HEK293 (cell line): ENCODE results near the gene WNT1.
A peak's percentile ranks its signal among the peaks of the same experiment; 100 is the strongest.

ENCODE experiments used
- CTCF ChIA-PET: fragments of 350-600 bp; formaldehyde crosslinking; extraction: SDS; loops from one replicate; lab custom pipeline; 2021; ENCODE audit warnings: antibody characterized with exemption; lab: Yijun Ruan, JAX
- POLR2A ChIA-PET: fragments of 300-600 bp; formaldehyde crosslinking; extraction: SDS; loops from one replicate; lab custom pipeline; 2020; ENCODE audit warnings: antibody characterized with exemption, inconsistent platforms; lab: Yijun Ruan, JAX
- H3K27ac ChIP-seq: fragments of 200-500 bp; sonication (Bioruptor generic); 2 replicates; pipeline ENCODE4 v1.5.1; 2014; ENCODE audit warnings: low read depth, low read length, control low read depth, inconsistent platforms; ENCODE audit errors: extremely low read depth
- H3K36me3 ChIP-seq, 2 experiments: fragments of 200-500 bp in 1 of 2; sonication (Bioruptor generic) in 1 of 2; 1 replicate in 1 of 2; 2 replicates in 1 of 2; pipeline ENCODE4 v1.5.1; 2014 to 2017; ENCODE audit warnings: inconsistent platforms in 2 of 2, low read length in 2 of 2; ENCODE audit not compliant: control insufficient read depth in 2 of 2, insufficient read depth in 1 of 2
- H3K4me1 ChIP-seq: fragments of 200-500 bp; sonication (Bioruptor generic); 2 replicates; pipeline ENCODE4 v1.5.1; 2014; ENCODE audit warnings: mild to moderate bottlenecking, low read length, inconsistent platforms; ENCODE audit not compliant: control insufficient read depth, insufficient read depth
- H3K4me3 ChIP-seq: 2 replicates; pipeline ENCODE4 v1.5.1; 2011; ENCODE audit warnings: low read depth, mild to moderate bottlenecking, control low read depth, low read length, moderate library complexity
- H3K9me3 ChIP-seq: fragments of 200-500 bp; sonication (Bioruptor generic); 2 replicates; pipeline ENCODE4 v1.5.1; 2014; ENCODE audit warnings: low read depth, low read length, inconsistent platforms; ENCODE audit not compliant: control insufficient read depth, insufficient read depth
- GLIS1 ChIP-seq: fragments of 450-650 bp; formaldehyde crosslinking; IDR thresholded peaks from 2 replicates; pipeline ENCODE4 v1.5.1; 2016; ENCODE audit warnings: missing biosample characterization, missing genetic modification characterization
- GLIS2 ChIP-seq: fragments of 450-650 bp; formaldehyde crosslinking; IDR thresholded peaks from 2 replicates; pipeline ENCODE4 v1.5.1; 2016; ENCODE audit warnings: missing biosample characterization, missing genetic modification characterization
- HOXD13 ChIP-seq: sonication (generic); formaldehyde crosslinking; IDR thresholded peaks from 2 replicates; pipeline ENCODE4 v1.8.0; 2022; ENCODE audit warnings: missing genetic modification reagents, borderline replicate concordance
- IKZF3 ChIP-seq: fragments of 450-650 bp; IDR thresholded peaks from 2 replicates; pipeline ENCODE4 v1.5.0; 2018; ENCODE audit warnings: missing biosample characterization, mild to moderate bottlenecking, missing genetic modification characterization, moderate library complexity
- KLF1 ChIP-seq: fragments of 450-650 bp; formaldehyde crosslinking; IDR thresholded peaks from 2 replicates; pipeline ENCODE4 v1.5.1; 2016; ENCODE audit warnings: missing biosample characterization, missing genetic modification characterization
- PRDM1 ChIP-seq: fragments of 450-650 bp; formaldehyde crosslinking; IDR thresholded peaks from 2 replicates; pipeline ENCODE4; 2016; ENCODE audit warnings: missing biosample characterization, missing genetic modification characterization
- ZBTB17 ChIP-seq: fragments of 450-650 bp; formaldehyde crosslinking; IDR thresholded peaks from 2 replicates; pipeline ENCODE4 v1.5.1; 2016; ENCODE audit warnings: missing biosample characterization, missing genetic modification characterization
- ZNF175 ChIP-seq: fragments of 450-650 bp; formaldehyde crosslinking; IDR thresholded peaks from 2 replicates; pipeline ENCODE4 v1.5.1; 2016; ENCODE audit warnings: missing biosample characterization, missing genetic modification characterization
- ZNF302 ChIP-seq: fragments of 450-650 bp; formaldehyde crosslinking; IDR thresholded peaks from 2 replicates; pipeline ENCODE4 v1.5.1; 2016; ENCODE audit warnings: missing biosample characterization, missing genetic modification characterization, low read depth
- ZNF37A ChIP-seq: fragments of 450-650 bp; IDR thresholded peaks from 2 replicates; pipeline ENCODE4 v1.5.1; 2018; ENCODE audit warnings: missing biosample characterization, missing genetic modification characterization
- ZNF600 ChIP-seq: fragments of 450-650 bp; formaldehyde crosslinking; IDR thresholded peaks from 2 replicates; pipeline ENCODE4 v1.5.1; 2016; ENCODE audit warnings: missing biosample characterization, missing genetic modification characterization
- ZNF624 ChIP-seq: fragments of 450-650 bp; formaldehyde crosslinking; IDR thresholded peaks from 2 replicates; pipeline ENCODE4 v1.5.1; 2017; ENCODE audit warnings: missing biosample characterization, missing genetic modification characterization
- ZNF654 ChIP-seq: fragments of 450-650 bp; formaldehyde crosslinking; IDR thresholded peaks from 2 replicates; pipeline ENCODE4 v1.5.1; 2016; ENCODE audit warnings: low read depth, missing biosample characterization, missing genetic modification characterization
- TF ChIP-seq, protein P1 (sequence below): IDR thresholded peaks from 2 replicates; pipeline ENCODE4 v1.6.1; 2011; ENCODE audit warnings: mild to moderate bottlenecking, low read depth, low read length, borderline replicate concordance
- TF ChIP-seq, protein P2 (sequence below): fragments of 450-650 bp; formaldehyde crosslinking; IDR thresholded peaks from 2 replicates; pipeline ENCODE4 v1.5.1; 2016; ENCODE audit warnings: missing biosample characterization, missing genetic modification characterization, borderline replicate concordance
- TF ChIP-seq, protein P3 (sequence below): fragments of 450-650 bp; formaldehyde crosslinking; IDR thresholded peaks from 2 replicates; pipeline ENCODE4 v1.5.1; 2016; ENCODE audit warnings: missing biosample characterization, missing genetic modification characterization
- TF ChIP-seq, protein P4 (sequence below): fragments of 450-650 bp; formaldehyde crosslinking; optimal IDR thresholded peaks from 2 replicates; pipeline ENCODE3; 2016; ENCODE audit warnings: missing biosample characterization, mild to moderate bottlenecking, missing genetic modification characterization
- TF ChIP-seq, protein P5 (sequence below): fragments of 450-650 bp; formaldehyde crosslinking; IDR thresholded peaks from 2 replicates; pipeline ENCODE4 v1.5.1; 2016; ENCODE audit warnings: missing biosample characterization, missing genetic modification characterization

Gene WNT1

DNA sequence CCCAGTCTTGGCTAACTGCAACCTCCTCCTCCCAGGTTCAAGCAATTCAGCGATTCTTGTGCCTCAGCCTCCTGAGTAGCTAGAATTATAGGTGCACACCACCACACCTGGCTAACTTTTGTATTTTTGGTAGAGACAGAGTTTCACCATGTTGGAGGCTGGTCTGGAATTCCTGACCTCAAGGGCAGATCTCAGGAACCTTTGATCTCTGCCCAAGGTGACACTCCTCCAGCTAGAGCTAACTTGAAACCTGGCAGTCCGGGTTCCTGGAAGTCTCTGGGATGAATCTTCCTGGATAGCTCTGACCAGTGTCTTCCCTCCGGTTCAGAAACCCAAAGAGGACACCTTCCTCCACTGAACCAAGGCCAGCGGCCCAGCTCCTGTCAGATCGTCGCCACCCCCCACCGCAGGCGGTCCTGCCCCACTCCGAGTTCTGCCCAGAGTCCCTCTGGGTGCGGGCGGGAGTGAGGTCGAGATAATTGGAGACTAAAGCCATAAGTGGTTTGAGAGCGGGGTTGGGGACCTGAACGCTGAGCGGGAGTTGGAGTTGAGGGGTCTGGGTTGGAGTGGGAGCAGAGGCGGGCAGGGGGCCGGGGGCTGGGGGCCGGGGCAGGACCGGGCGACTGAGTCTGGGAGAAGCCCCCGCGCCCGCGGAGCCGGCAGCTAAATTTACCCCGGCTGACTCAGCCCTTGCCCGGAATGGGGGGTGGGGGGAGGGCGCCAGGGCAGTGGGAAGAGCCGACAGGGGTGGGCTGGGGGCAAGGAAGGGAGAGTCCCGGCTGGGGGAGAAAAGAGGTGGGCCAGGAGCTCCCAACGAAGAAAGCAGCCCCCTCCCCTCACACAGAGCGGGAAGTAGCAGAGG is 16.3 kb downstream of the WNT1 start:
- H3K4me1 ChIP-seq = no peaks in the 10 kb centered on the region; the same call in 1 of the 2 replicates
- no peak overlapping the region for H3K4me3 ChIP-seq
- POLR2A ChIA-PET = interaction anchor here (0.6 kb wide), 1 partner anchor 129 kb away, joined by 5 read pairs; no protein-coding TSS in a partner anchor
- TF ChIP-seq, protein P1, sequence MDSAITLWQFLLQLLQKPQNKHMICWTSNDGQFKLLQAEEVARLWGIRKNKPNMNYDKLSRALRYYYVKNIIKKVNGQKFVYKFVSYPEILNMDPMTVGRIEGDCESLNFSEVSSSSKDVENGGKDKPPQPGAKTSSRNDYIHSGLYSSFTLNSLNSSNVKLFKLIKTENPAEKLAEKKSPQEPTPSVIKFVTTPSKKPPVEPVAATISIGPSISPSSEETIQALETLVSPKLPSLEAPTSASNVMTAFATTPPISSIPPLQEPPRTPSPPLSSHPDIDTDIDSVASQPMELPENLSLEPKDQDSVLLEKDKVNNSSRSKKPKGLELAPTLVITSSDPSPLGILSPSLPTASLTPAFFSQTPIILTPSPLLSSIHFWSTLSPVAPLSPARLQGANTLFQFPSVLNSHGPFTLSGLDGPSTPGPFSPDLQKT = no peak
- TF ChIP-seq PRDM1 (tag by site-specific recombination) (no peak), ZNF302 (no peak), ZNF624 (tag by site-specific recombination) (no peak)
- TF ChIP-seq, protein P2, sequence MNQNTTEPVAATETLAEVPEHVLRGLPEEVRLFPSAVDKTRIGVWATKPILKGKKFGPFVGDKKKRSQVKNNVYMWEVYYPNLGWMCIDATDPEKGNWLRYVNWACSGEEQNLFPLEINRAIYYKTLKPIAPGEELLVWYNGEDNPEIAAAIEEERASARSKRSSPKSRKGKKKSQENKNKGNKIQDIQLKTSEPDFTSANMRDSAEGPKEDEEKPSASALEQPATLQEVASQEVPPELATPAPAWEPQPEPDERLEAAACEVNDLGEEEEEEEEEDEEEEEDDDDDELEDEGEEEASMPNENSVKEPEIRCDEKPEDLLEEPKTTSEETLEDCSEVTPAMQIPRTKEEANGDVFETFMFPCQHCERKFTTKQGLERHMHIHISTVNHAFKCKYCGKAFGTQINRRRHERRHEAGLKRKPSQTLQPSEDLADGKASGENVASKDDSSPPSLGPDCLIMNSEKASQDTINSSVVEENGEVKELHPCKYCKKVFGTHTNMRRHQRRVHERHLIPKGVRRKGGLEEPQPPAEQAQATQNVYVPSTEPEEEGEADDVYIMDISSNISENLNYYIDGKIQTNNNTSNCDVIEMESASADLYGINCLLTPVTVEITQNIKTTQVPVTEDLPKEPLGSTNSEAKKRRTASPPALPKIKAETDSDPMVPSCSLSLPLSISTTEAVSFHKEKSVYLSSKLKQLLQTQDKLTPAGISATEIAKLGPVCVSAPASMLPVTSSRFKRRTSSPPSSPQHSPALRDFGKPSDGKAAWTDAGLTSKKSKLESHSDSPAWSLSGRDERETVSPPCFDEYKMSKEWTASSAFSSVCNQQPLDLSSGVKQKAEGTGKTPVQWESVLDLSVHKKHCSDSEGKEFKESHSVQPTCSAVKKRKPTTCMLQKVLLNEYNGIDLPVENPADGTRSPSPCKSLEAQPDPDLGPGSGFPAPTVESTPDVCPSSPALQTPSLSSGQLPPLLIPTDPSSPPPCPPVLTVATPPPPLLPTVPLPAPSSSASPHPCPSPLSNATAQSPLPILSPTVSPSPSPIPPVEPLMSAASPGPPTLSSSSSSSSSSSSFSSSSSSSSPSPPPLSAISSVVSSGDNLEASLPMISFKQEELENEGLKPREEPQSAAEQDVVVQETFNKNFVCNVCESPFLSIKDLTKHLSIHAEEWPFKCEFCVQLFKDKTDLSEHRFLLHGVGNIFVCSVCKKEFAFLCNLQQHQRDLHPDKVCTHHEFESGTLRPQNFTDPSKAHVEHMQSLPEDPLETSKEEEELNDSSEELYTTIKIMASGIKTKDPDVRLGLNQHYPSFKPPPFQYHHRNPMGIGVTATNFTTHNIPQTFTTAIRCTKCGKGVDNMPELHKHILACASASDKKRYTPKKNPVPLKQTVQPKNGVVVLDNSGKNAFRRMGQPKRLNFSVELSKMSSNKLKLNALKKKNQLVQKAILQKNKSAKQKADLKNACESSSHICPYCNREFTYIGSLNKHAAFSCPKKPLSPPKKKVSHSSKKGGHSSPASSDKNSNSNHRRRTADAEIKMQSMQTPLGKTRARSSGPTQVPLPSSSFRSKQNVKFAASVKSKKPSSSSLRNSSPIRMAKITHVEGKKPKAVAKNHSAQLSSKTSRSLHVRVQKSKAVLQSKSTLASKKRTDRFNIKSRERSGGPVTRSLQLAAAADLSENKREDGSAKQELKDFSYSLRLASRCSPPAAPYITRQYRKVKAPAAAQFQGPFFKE (tag by site-specific recombination) = no peak
- H3K27ac ChIP-seq = no peak overlapping the region
- no peaks in the 10 kb centered on the region for H3K36me3 ChIP-seq
- CTCF ChIA-PET = interaction anchor here (0.5 to 5.7 kb wide), 21 partner anchors 8 to 310 kb away, joined by 3 to 53 read pairs (median 4); partner anchors contain the start of genes DDX23 and WNT1
- H3K9me3 ChIP-seq = no peaks in the 10 kb centered on the region

DNA sequence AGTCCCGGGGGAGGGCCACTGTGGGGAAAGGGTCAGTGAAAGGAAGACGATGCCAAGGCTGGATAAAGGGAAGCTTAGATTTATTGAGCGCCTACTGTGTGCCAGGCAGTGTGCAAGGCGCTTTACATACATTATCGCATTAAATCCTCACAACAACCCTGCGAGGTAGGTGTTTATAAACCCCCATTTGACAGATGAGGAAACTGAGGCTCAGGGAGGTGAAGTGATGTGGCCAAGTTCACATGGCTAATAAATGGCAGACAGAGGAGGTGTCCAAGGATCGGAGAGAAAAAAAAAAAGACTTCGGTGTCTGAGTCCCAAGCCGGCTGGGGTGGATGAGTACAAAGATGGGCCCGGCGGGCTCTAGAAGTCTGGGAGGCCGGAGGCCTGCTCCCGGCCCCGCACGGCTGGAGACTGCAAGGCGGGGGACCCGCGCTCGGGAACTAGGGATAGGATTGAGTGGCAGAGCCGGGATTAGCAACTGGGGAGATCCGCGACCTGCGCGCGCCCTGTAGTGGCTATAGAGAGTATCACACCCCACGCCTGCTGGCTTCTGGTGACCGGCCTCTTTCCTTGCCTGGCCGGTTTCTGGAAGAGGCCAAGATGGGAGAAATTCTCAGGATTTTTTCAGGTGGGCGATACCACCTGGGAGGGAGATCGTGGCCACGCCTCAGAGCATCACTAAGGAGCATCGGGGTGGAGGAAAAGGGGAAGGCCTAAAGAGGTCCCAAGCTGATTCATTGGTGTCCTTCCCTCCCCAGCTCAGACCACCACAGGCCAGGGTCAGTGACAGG is 17.2 kb downstream of the WNT1 start:
- ChIA-PET POLR2A (interaction anchor here (1.0 kb wide), 1 partner anchor 69 kb away, joined by 3 read pairs; no protein-coding TSS in a partner anchor), CTCF (interaction anchor here (0.5 to 5.7 kb wide), 22 partner anchors 7 to 311 kb away, joined by 3 to 53 read pairs (median 4); partner anchors contain the start of genes DDX23 and WNT1)
- Histone ChIP-seq H3K4me1 (peaks cover 6% of the 10 kb centered on the region), H3K4me3 (no peak overlapping the region), H3K9me3 (no peaks in the 10 kb centered on the region), H3K36me3 (peaks cover 0 to 6% of the 10 kb centered on the region in 2 experiments; a peak in 1 of 3 replicates), H3K27ac (no peak overlapping the region)
- peak; percentile 78 for TF ChIP-seq ZNF600
- peak; percentile 55; the same call in 1 of the 2 replicates for TF ChIP-seq GLIS1 (tag by site-specific recombination)
- TF ChIP-seq ZNF654 = peak; percentile 69
- TF ChIP-seq ZBTB17 (tag by site-specific recombination) = peak; percentile 46; the same call in 1 of the 2 replicates
- TF ChIP-seq, protein P3, sequence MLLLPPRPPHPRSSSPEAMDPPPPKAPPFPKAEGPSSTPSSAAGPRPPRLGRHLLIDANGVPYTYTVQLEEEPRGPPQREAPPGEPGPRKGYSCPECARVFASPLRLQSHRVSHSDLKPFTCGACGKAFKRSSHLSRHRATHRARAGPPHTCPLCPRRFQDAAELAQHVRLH (tag by site-specific recombination) = 0 out of 2 replicates have a peak, but pooled peaks have one; percentile 40
- no peak for TF ChIP-seq ZNF175 (tag by site-specific recombination)
- TF ChIP-seq, protein P4, sequence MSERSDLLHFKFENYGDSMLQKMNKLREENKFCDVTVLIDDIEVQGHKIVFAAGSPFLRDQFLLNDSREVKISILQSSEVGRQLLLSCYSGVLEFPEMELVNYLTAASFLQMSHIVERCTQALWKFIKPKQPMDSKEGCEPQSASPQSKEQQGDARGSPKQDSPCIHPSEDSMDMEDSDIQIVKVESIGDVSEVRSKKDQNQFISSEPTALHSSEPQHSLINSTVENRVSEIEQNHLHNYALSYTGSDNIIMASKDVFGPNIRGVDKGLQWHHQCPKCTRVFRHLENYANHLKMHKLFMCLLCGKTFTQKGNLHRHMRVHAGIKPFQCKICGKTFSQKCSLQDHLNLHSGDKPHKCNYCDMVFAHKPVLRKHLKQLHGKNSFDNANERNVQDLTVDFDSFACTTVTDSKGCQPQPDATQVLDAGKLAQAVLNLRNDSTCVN (tag by site-specific recombination) = peak; percentile 45
- no peak for TF ChIP-seq KLF1 (tag by site-specific recombination)
- TF ChIP-seq GLIS2 (tag by site-specific recombination) = peak; percentile 43; the same call in 1 of the 2 replicates
- no peak for TF ChIP-seq HOXD13
- TF ChIP-seq, protein P5, sequence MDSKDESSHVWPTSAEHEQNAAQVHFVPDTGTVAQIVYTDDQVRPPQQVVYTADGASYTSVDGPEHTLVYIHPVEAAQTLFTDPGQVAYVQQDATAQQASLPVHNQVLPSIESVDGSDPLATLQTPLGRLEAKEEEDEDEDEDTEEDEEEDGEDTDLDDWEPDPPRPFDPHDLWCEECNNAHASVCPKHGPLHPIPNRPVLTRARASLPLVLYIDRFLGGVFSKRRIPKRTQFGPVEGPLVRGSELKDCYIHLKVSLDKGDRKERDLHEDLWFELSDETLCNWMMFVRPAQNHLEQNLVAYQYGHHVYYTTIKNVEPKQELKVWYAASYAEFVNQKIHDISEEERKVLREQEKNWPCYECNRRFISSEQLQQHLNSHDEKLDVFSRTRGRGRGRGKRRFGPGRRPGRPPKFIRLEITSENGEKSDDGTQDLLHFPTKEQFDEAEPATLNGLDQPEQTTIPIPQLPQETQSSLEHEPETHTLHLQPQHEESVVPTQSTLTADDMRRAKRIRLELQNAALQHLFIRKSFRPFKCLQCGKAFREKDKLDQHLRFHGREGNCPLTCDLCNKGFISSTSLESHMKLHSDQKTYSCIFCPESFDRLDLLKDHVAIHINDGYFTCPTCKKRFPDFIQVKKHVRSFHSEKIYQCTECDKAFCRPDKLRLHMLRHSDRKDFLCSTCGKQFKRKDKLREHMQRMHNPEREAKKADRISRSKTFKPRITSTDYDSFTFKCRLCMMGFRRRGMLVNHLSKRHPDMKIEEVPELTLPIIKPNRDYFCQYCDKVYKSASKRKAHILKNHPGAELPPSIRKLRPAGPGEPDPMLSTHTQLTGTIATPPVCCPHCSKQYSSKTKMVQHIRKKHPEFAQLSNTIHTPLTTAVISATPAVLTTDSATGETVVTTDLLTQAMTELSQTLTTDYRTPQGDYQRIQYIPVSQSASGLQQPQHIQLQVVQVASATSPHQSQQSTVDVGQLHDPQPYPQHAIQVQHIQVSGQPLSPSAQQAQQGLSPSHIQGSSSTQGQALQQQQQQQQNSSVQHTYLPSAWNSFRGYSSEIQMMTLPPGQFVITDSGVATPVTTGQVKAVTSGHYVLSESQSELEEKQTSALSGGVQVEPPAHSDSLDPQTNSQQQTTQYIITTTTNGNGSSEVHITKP = peak; percentile 90
- no peak for TF ChIP-seq ZNF37A
- TF ChIP-seq IKZF3 (tag by site-specific recombination) = peak; percentile 91
